Glutamatergic neuron (in vitro differentiated cells): ENCODE measurements around the gene C19orf44. TPM values are rescaled to one million over a fixed set of nuclear protein-coding genes. Genes with fewer than 3 reads are reported as not detected.
"Not testable (repeated sequence)": the region's sequence is repeated elsewhere in the genome, so short reads cannot be mapped to it uniquely, and the experiment has no call there.

ENCODE experiments used
- DNase-seq: peaks from one replicate; pipeline ENCODE4 v3.0.0; 2022
- H3K27ac Mint-ChIP-seq: one replicate; pipeline ENCODE4 v1.8.0; 2020; ENCODE audit warnings: mild to moderate bottlenecking, mixed read lengths, inconsistent platforms; ENCODE audit not compliant: unreplicated experiment
- H3K27me3 Mint-ChIP-seq: one replicate; pipeline ENCODE4 v1.8.0; 2020; ENCODE audit warnings: mild to moderate bottlenecking, moderate library complexity, mixed read lengths, inconsistent platforms; ENCODE audit not compliant: unreplicated experiment
- H3K36me3 Mint-ChIP-seq: one replicate; pipeline ENCODE4 v1.8.0; 2020; ENCODE audit warnings: mild to moderate bottlenecking, mixed read lengths, inconsistent platforms; ENCODE audit not compliant: unreplicated experiment
- H3K4me1 Mint-ChIP-seq: one replicate; pipeline ENCODE4 v1.8.0; 2020; ENCODE audit warnings: mild to moderate bottlenecking, low read depth, mixed read lengths, inconsistent platforms; ENCODE audit not compliant: unreplicated experiment
- H3K4me3 Mint-ChIP-seq: one replicate; pipeline ENCODE4 v1.8.0; 2020; ENCODE audit warnings: mild to moderate bottlenecking, mixed read lengths, inconsistent platforms; ENCODE audit not compliant: unreplicated experiment
- H3K9me3 Mint-ChIP-seq: one replicate; pipeline ENCODE4 v1.8.0; 2020; ENCODE audit warnings: mild to moderate bottlenecking, moderate library complexity, mixed read lengths, inconsistent platforms; ENCODE audit not compliant: unreplicated experiment
- total RNA-seq: library from RNA; stranded (reverse); fragmentation: NEBNext Ultra II Directional; extraction: Animal tissue kit (Norgen Biotek cat#: 25700); gene quantifications from one replicate; pipeline ENCODE4 v1.2.1, GENCODE V29; 2021; ENCODE audit not compliant: unreplicated experiment
- TF ChIP-seq, protein P1 (sequence below): fragments of 200-600 bp; sonication (generic); IDR thresholded peaks from one replicate; pipeline ENCODE4 v1.5.0; 2021; ENCODE audit not compliant: partially characterized antibody, unreplicated experiment

C19orf44 gene
- total RNA-seq, 1 donor from 2014 or later = 5.0 TPM

GRCh38 chr19:16470541-16470910 is 25.7 kb upstream of the C19orf44 start:
- peaks cover 7% of the 10 kb centered on the region for H3K9me3 Mint-ChIP-seq
- TF ChIP-seq, protein P1, sequence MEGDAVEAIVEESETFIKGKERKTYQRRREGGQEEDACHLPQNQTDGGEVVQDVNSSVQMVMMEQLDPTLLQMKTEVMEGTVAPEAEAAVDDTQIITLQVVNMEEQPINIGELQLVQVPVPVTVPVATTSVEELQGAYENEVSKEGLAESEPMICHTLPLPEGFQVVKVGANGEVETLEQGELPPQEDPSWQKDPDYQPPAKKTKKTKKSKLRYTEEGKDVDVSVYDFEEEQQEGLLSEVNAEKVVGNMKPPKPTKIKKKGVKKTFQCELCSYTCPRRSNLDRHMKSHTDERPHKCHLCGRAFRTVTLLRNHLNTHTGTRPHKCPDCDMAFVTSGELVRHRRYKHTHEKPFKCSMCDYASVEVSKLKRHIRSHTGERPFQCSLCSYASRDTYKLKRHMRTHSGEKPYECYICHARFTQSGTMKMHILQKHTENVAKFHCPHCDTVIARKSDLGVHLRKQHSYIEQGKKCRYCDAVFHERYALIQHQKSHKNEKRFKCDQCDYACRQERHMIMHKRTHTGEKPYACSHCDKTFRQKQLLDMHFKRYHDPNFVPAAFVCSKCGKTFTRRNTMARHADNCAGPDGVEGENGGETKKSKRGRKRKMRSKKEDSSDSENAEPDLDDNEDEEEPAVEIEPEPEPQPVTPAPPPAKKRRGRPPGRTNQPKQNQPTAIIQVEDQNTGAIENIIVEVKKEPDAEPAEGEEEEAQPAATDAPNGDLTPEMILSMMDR = no peak
- no peak for DNase-seq
- H3K4me1 Mint-ChIP-seq = peaks cover 31% of the 10 kb centered on the region
- H3K27ac Mint-ChIP-seq = peak overlapping the region; percentile 83
- H3K36me3 Mint-ChIP-seq = no peaks in the 10 kb centered on the region
- peaks cover 21% of the 10 kb centered on the region for H3K27me3 Mint-ChIP-seq
- H3K4me3 Mint-ChIP-seq = peak overlapping the region; percentile 92

GRCh38 chr19:16470911-16471811 is 25.0 kb upstream of the C19orf44 start:
- peak overlapping the region; percentile 92 for H3K4me3 Mint-ChIP-seq
- H3K9me3 Mint-ChIP-seq = peaks cover 7% of the 10 kb centered on the region
- peaks cover 20% of the 10 kb centered on the region for H3K27me3 Mint-ChIP-seq
- DNase-seq = peak; percentile 36
- peak overlapping the region; percentile 83 for H3K27ac Mint-ChIP-seq
- no peaks in the 10 kb centered on the region for H3K36me3 Mint-ChIP-seq
- TF ChIP-seq, protein P1 = no peak
- H3K4me1 Mint-ChIP-seq = peaks cover 30% of the 10 kb centered on the region

- H3K27ac Mint-ChIP-seq, H3K9me3 Mint-ChIP-seq, DNase-seq, H3K36me3 Mint-ChIP-seq: not testable (repeated sequence)
- Mint-ChIP-seq H3K4me1 (peaks cover 23% of the 10 kb centered on the region), H3K27me3 (peaks cover 16% of the 10 kb centered on the region), H3K4me3 (peak overlapping the region; percentile 77)
Measured at GRCh38 chr19:16472559-16472899, 23.7 kb upstream of the C19orf44 start.

DNA sequence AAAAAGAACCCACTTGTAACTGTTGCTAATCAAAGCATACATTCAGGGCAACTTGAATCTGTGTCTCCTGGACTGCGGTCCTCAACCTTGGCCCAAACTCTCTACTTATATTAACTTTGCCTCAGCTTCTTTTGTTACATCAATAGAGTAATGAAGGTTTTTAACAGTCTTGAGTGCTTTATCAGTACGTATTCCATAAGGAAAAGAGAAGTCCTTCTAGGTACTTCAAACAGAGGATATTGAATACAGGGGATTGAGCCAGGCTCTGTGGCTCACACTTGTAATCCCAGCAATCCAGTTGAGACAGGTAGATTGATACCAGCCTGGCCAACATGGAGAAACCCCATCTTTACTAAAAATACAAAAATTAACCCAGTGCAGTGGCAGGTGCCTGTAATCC is 23.2 kb upstream of the C19orf44 start:
- TF ChIP-seq, protein P1 = no peak
- no peaks in the 10 kb centered on the region for H3K36me3 Mint-ChIP-seq
- H3K9me3 Mint-ChIP-seq = peaks cover 7% of the 10 kb centered on the region
- peaks cover 19% of the 10 kb centered on the region for H3K4me1 Mint-ChIP-seq
- peak overlapping the region; percentile 52 for H3K4me3 Mint-ChIP-seq
- no peak for DNase-seq
- H3K27ac Mint-ChIP-seq = no peak overlapping the region
- peaks cover 13% of the 10 kb centered on the region for H3K27me3 Mint-ChIP-seq

GRCh38 chr19:16473875-16474392 is 22.3 kb upstream of the C19orf44 start:
- peaks cover 11% of the 10 kb centered on the region for H3K27me3 Mint-ChIP-seq
- H3K4me1 Mint-ChIP-seq = peaks cover 13% of the 10 kb centered on the region
- H3K4me3 Mint-ChIP-seq = no peak overlapping the region
- no peak overlapping the region for H3K27ac Mint-ChIP-seq
- no peak for DNase-seq
- TF ChIP-seq, protein P1 = no peak
- peaks cover 7% of the 10 kb centered on the region for H3K9me3 Mint-ChIP-seq
- no peaks in the 10 kb centered on the region for H3K36me3 Mint-ChIP-seq
